AG10803 (cell line): ENCODE data around the gene SNX3.

Source experiments
- DNase-seq: peaks from one replicate; pipeline ENCODE4 v3.0.0; 2010; ENCODE audit warnings: low read depth
- H3K4me3 ChIP-seq: 2 replicates; pipeline ENCODE4 v1.5.1; 2011; ENCODE audit warnings: mild to moderate bottlenecking, low read length, control low read depth
- TF ChIP-seq, protein P1 (sequence below): conservative IDR thresholded peaks from 2 replicates; pipeline ENCODE4 v1.5.1; 2011; ENCODE audit warnings: mild to moderate bottlenecking, low read length, control low read depth, inconsistent platforms

The SNX3 gene

DNA sequence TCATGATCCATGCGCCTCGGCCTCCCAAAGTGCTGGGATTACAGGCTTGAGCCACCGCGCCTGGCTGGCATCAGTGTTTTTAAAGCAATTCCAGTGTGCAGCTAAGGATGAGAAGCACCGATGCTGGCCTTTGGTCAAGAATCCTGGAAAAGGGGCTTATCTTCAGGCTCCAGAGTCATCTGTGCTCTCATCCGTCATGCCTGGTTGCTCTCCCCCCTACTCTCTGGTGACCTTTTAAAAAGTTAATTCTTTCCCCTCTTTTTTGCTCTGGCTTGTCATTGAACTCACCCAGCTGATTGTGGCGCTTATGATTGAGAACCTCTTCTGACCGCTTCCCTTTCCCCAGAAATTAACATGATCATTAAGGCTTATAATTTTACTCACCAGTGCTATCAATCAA, 66.3 kb downstream of the SNX3 start:
- no peak overlapping the region for H3K4me3 ChIP-seq
- no peak for DNase-seq
- TF ChIP-seq, protein P1, sequence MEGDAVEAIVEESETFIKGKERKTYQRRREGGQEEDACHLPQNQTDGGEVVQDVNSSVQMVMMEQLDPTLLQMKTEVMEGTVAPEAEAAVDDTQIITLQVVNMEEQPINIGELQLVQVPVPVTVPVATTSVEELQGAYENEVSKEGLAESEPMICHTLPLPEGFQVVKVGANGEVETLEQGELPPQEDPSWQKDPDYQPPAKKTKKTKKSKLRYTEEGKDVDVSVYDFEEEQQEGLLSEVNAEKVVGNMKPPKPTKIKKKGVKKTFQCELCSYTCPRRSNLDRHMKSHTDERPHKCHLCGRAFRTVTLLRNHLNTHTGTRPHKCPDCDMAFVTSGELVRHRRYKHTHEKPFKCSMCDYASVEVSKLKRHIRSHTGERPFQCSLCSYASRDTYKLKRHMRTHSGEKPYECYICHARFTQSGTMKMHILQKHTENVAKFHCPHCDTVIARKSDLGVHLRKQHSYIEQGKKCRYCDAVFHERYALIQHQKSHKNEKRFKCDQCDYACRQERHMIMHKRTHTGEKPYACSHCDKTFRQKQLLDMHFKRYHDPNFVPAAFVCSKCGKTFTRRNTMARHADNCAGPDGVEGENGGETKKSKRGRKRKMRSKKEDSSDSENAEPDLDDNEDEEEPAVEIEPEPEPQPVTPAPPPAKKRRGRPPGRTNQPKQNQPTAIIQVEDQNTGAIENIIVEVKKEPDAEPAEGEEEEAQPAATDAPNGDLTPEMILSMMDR: no peak

DNA sequence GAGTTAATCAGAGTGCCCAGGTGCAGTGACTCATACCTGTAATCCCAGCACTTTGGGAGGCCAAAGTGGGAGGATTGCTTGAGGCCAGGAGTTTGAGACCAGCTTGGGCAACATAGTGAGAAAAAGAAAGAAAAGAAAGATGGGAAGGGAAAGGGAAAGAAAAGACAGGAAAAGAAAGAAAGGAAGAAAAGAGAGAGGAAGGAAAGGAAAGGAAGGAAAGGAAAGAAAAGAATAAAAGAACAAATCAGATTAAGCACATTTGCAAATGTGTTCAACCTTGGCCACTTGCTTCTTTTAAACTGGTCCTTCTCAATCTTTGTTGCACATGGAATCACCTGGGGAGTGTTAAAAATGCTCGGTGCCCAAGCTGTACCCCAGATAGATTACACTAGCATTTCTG, 67.0 kb downstream of the SNX3 start:
- no peak for DNase-seq
- no peak overlapping the region for H3K4me3 ChIP-seq
- TF ChIP-seq, protein P1: no peak

DNA sequence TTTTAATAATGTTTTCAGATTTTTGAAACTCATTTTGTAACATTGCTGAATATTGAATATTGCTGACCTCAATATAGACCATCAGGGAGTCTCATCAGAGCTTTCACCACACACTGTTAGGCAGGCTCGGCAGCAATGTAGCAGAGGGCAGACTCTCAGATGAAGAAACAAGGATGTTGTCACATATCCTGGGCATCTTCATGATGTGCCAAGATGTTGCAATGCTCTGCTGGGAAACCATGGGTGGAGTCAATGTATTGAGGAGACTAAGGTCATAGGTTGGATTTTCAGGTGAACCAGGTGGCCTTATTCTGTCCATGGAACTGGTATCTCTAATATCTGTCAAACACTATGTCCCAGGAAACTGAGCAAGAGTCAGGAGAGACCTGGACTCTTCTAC, 67.7 kb downstream of the SNX3 start:
- H3K4me3 ChIP-seq: no peak overlapping the region
- TF ChIP-seq, protein P1: no peak
- no peak for DNase-seq

DNA sequence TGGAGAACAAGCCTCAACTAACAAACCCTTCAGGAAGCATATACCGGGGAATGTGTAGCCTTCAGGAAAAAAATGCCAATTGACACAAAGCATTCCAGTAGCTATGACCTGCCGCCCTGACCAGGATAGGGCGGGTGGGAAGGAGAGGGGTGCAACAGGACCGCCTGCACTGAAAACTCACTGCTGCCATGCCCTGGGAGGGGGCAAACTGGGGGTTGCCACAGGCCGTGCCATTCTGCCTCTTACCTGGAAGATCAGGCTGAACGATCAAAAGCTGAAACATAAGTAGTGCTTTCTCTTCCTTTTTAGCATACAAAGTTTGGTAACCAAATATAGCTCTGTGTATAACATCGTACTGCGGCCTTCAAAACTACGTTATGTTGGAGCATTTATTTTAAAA, 73.3 kb downstream of the SNX3 start:
- H3K4me3 ChIP-seq: no peak overlapping the region
- TF ChIP-seq, protein P1: no peak
- DNase-seq: no peak

DNA sequence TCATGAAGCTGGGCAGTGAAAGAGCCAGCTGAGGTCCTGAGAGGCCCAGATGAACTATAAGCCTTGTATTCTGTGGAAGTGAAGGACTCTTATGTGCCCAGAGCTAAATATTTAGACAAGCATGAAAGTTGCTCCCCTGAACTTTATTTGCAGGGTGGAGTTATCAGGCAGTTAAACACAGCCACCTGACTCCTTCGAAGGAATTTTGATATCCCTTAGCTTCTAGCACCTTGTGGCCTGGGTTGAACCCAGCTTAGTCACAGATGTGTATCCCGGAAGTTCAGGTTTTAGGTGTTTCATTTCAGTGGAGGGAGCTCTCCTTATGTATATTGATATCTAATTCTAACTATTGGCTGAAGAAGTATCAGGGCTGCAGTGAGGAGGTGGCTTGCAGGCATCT, 74.6 kb downstream of the SNX3 start:
- no peak for DNase-seq
- TF ChIP-seq, protein P1: no peak
- H3K4me3 ChIP-seq: no peak overlapping the region

DNA sequence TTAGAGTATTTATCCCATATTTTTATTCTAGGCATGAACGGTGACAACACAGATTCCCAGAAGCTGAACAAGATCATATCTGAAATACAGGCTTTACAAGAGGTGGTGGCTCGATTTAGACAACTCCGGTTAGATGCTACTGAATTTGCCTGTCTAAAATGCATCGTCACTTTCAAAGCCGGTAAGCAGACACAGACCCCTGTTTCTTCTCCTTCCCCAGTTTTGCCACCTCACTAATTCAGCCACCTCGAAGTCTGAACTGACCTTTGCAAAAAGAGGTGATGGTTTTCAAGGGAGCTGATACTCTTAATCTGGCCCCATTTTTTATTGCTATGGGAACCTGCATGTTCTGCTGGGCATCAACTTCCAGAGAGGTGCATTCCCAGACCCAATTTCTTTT, 80.1 kb downstream of the SNX3 start:
- TF ChIP-seq, protein P1: no peak
- DNase-seq: no peak
- H3K4me3 ChIP-seq: no peak overlapping the region

DNA sequence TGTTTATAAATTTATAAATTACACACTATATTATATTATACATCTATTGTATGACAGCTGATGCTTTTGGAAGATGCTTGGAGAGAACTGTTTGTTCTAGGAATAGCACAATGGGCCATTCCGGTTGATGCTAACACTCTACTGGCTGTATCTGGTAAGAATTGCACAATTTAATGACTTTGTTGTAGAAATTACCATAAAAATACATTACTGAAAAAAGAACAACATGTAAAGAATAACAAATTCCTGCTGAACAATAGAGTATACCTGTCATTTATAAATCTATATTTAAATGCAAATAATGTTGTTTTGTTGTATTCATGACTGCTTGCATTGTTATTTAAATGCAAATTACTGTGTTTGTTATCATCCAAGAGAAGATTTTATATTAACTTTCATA, 80.6 kb downstream of the SNX3 start:
- no peak overlapping the region for H3K4me3 ChIP-seq
- no peak for DNase-seq
- TF ChIP-seq, protein P1: no peak
